IPS DF 6.9 (cell line): ENCODE data around the gene RAPGEF6.

Experiments used
- DNase-seq: peaks from one replicate; pipeline ENCODE4 v3.0.0-alpha.2; 2013; ENCODE audit warnings: low read depth, low spot score
- H3K27ac ChIP-seq: one replicate; pipeline ENCODE4 v1.5.1; 2013; ENCODE audit warnings: low read length, control low read depth
- H3K27me3 ChIP-seq: 2 replicates; pipeline ENCODE4 v1.6.1; 2013; ENCODE audit warnings: mild to moderate bottlenecking, low read length; ENCODE audit not compliant: control insufficient read depth, insufficient read depth
- H3K36me3 ChIP-seq: 2 replicates; pipeline ENCODE4 v1.6.1; 2013; ENCODE audit warnings: low read length; ENCODE audit not compliant: control insufficient read depth, insufficient read depth
- H3K4me1 ChIP-seq: 2 replicates; pipeline ENCODE4 v1.6.1; 2013; ENCODE audit warnings: low read length; ENCODE audit not compliant: control insufficient read depth, insufficient read depth
- H3K4me3 ChIP-seq: 2 replicates; pipeline ENCODE4 v1.5.1; 2013; ENCODE audit warnings: mild to moderate bottlenecking, low read length
- H3K9me3 ChIP-seq: 2 replicates; pipeline ENCODE4 v1.6.1; 2013; ENCODE audit warnings: low read length, inconsistent platforms; ENCODE audit not compliant: control insufficient read depth, insufficient read depth
- WGBS: extraction: QIAGEN DNeasy Blood & Tissue Kit; methylation state at CpG from one replicate; pipeline ENCODE4 v1.1.7; 2013; ENCODE audit warnings: mixed read lengths, missing lambda C conversion rate; ENCODE audit not compliant: insufficient read length, insufficient coverage; 5-methylcytosine and 5-hydroxymethylcytosine counted together

RAPGEF6 gene

GRCh38 chr5:131392466-131393095 is 242.4 kb downstream of the RAPGEF6 start:
- Histone ChIP-seq H3K36me3 (no peaks in the 10 kb centered on the region; the same call in 1 of the 2 replicates), H3K27me3 (no peaks in the 10 kb centered on the region), H3K9me3 (no peaks in the 10 kb centered on the region), H3K4me1 (no peaks in the 10 kb centered on the region), H3K4me3 (no peak overlapping the region), H3K27ac (no peak overlapping the region)
- DNase-seq = no peak
- no CpG with 5 or more reads among the region's 5 CpGs for WGBS

- no peak overlapping the region for H3K27ac ChIP-seq
- no peaks in the 10 kb centered on the region for H3K9me3 ChIP-seq
- no peaks in the 10 kb centered on the region; the same call in 1 of the 2 replicates for H3K36me3 ChIP-seq
- H3K4me1 ChIP-seq = no peaks in the 10 kb centered on the region
- DNase-seq = no peak
- no CpG with 5 or more reads among the region's 1 CpG for WGBS
- no peak overlapping the region for H3K4me3 ChIP-seq
- no peaks in the 10 kb centered on the region for H3K27me3 ChIP-seq
Measured at GRCh38 chr5:131389869-131390265, 245.2 kb downstream of the RAPGEF6 start.

DNA sequence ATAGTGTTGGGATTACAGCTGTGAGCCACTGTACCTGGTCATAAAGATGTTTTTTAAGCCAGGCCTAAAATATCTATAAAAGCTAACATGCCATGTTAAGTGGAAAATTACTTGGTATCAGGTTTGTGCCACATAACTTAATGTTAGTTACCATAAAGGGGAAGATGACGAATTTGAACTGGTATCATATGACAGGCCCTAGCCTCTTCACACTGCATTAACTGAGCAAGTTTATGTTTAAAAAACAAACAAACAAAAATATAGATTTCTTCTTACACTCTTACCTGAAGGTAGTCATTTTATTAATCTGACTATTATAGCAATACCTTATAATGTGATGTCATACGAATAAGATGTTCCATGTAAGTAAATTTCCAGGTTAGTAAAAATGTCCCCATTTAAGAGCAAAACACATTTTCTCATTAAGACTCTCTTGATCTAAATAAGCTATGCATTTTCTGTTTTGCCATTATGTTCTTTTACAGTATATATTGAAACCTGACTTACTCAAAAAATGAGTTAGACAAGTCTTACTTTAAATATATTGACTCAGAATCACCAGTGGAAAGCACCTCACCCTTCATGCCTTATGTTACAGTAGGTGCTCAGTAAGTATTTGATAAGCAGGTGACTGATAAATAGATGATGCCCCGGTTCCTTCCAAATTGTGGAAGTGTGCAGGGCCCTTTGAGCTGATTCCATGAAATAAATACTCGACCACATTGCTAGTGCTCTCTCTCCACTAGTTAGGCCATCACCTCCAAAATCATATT is 245.7 kb downstream of the RAPGEF6 start:
- no peak for DNase-seq
- Histone ChIP-seq H3K27ac (no peak overlapping the region), H3K36me3 (no peaks in the 10 kb centered on the region; the same call in 1 of the 2 replicates), H3K27me3 (no peaks in the 10 kb centered on the region), H3K9me3 (no peaks in the 10 kb centered on the region), H3K4me3 (no peak overlapping the region), H3K4me1 (no peaks in the 10 kb centered on the region)
- WGBS = no CpG with 5 or more reads among the region's 4 CpGs

- Histone ChIP-seq H3K9me3 (no peaks in the 10 kb centered on the region), H3K4me1 (no peaks in the 10 kb centered on the region), H3K4me3 (no peak overlapping the region), H3K27ac (no peak overlapping the region), H3K36me3 (no peaks in the 10 kb centered on the region), H3K27me3 (no peaks in the 10 kb centered on the region)
- no peak for DNase-seq
- no CpG with 5 or more reads among the region's 6 CpGs for WGBS
Measured at GRCh38 chr5:131387255-131387654, 247.8 kb downstream of the RAPGEF6 start.

GRCh38 chr5:131386779-131387178 is 248.2 kb downstream of the RAPGEF6 start:
- H3K36me3 ChIP-seq = no peaks in the 10 kb centered on the region
- H3K4me1 ChIP-seq = no peaks in the 10 kb centered on the region
- H3K27me3 ChIP-seq = no peaks in the 10 kb centered on the region
- no peaks in the 10 kb centered on the region for H3K9me3 ChIP-seq
- no CpG with 5 or more reads among the region's 4 CpGs for WGBS
- H3K4me3 ChIP-seq = no peak overlapping the region
- no peak overlapping the region for H3K27ac ChIP-seq
- DNase-seq = no peak

- no peaks in the 10 kb centered on the region for H3K36me3 ChIP-seq
- H3K27me3 ChIP-seq = no peaks in the 10 kb centered on the region
- H3K4me1 ChIP-seq = no peaks in the 10 kb centered on the region
- no peaks in the 10 kb centered on the region for H3K9me3 ChIP-seq
- WGBS = no CpG with 5 or more reads among the region's 3 CpGs
- no peak overlapping the region for H3K4me3 ChIP-seq
- H3K27ac ChIP-seq = no peak overlapping the region
- no peak for DNase-seq
Measured at GRCh38 chr5:131386124-131386523, 248.9 kb downstream of the RAPGEF6 start.

GRCh38 chr5:131384616-131385214 is 250.3 kb downstream of the RAPGEF6 start:
- no peak overlapping the region for H3K4me3 ChIP-seq
- no peaks in the 10 kb centered on the region for H3K36me3 ChIP-seq
- no peak overlapping the region for H3K27ac ChIP-seq
- WGBS = no CpG with 5 or more reads among the region's 3 CpGs
- no peaks in the 10 kb centered on the region for H3K27me3 ChIP-seq
- no peaks in the 10 kb centered on the region for H3K9me3 ChIP-seq
- DNase-seq = no peak
- H3K4me1 ChIP-seq = no peaks in the 10 kb centered on the region

DNA sequence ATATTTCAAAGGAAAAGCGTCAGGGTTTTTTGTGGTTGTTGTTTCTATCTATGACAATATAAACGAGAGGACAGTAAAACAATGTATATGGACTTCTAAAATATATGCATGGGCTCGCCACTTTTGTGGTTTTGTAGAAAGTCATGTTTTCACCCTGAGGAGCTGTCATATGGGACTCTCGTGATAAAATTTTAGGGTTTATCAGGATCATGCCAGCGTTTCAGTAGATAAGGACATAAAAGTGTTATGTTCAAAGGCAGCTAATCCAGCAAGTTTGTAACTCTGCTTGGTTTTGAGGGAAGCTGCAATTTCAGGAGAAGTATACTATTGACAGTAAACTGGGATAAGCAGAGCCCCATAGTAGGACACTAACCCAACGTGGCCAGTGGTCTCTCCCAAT is 250.9 kb downstream of the RAPGEF6 start:
- H3K36me3 ChIP-seq = no peaks in the 10 kb centered on the region
- H3K27ac ChIP-seq = no peak overlapping the region
- H3K27me3 ChIP-seq = no peaks in the 10 kb centered on the region
- no peaks in the 10 kb centered on the region for H3K4me1 ChIP-seq
- WGBS = no CpG with 5 or more reads among the region's 6 CpGs
- DNase-seq = no peak
- H3K9me3 ChIP-seq = no peaks in the 10 kb centered on the region
- no peak overlapping the region for H3K4me3 ChIP-seq

DNA sequence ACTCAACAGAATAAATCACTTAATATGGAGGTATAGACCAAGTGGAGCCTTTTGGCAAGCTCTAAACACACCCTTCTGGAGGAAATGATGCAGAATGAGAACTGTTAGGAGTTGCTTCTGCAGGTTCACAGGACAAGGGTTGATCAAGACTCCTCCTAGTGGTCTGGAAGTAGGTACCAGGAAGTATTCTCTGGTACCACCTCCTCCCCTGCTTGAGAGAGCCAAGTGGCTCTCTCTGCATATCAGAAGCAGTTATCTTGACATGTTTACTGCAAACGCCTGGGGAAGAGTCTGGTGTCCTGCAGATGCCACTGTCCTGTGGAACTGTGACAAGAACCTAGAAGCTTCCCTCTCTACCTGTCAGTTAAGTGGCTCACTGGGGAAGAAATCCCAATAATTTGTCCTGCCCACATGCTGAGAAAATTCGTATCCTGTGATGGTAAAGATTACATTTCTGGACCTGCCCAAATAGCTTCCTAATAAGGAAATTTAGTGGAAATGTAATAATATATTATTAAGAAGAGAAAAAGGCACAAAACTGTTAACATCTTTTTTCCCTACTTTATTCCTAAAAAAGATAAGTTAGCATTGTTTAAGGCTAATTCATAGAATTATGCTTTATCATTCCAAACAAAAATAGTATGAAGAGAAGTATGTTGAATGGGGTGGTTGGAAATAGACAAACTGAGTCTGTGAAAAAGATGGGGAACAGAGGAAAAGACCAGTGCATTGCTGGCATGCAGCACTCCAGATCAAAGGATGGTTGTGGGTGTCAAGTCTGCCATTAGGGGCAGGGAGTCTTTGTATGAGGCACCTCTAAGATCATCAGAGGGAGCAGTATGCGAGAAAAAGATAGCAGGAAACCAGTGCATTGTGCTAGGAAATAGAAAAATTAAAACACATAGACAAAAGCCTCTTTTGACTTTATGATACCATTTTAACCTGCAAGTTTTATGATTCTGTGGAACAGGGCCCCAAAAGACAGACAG is 252.3 kb downstream of the RAPGEF6 start:
- Histone ChIP-seq H3K9me3 (no peaks in the 10 kb centered on the region), H3K4me3 (no peak overlapping the region), H3K27me3 (no peaks in the 10 kb centered on the region), H3K4me1 (no peaks in the 10 kb centered on the region), H3K27ac (no peak overlapping the region), H3K36me3 (no peaks in the 10 kb centered on the region)
- DNase-seq = peak; percentile 47
- WGBS = no CpG with 5 or more reads among the region's 3 CpGs

DNA sequence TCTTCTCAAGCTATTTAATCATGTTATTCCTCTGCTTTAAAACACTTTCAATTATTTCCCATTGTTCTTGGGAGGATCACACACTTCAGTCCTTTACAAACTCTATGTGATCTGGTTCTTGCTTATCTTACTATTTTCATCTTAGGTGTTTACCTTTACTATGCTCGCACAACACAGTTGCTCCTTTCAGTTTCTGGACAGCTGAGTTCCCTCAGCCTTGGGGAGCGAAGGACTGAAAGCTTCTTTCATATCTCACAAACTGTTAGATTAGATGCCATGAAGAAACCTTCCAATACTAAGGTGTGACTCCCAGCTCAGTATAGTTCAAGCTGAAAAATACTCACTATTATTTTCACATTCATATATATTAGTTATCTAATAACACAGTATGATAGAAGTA is 253.3 kb downstream of the RAPGEF6 start:
- Histone ChIP-seq H3K27me3 (no peaks in the 10 kb centered on the region), H3K4me1 (no peaks in the 10 kb centered on the region), H3K9me3 (no peaks in the 10 kb centered on the region), H3K27ac (no peak overlapping the region), H3K36me3 (no peaks in the 10 kb centered on the region), H3K4me3 (no peak overlapping the region)
- no CpG with 5 or more reads among the region's 2 CpGs for whole genome bisulfite sequencing
- DNase-seq = no peak
